HL-60/S4 treated with retinoic acid at 250 ng/mL for 4 days and 3 days (cell line): ENCODE measurements around the gene RHEX.

Experiments
- in situ Hi-C: fragments of 300-500 bp; cut with MboI; formaldehyde crosslinking; loops from 2 replicates; pipeline ENCODE4 v1.7.0; 2022; ENCODE audit warnings: low sequenced_read_pairs

Gene RHEX

GRCh38 chr1:206144605-206145004, 91.6 kb downstream of the RHEX start:
- in situ Hi-C loops = no loop called here

DNA sequence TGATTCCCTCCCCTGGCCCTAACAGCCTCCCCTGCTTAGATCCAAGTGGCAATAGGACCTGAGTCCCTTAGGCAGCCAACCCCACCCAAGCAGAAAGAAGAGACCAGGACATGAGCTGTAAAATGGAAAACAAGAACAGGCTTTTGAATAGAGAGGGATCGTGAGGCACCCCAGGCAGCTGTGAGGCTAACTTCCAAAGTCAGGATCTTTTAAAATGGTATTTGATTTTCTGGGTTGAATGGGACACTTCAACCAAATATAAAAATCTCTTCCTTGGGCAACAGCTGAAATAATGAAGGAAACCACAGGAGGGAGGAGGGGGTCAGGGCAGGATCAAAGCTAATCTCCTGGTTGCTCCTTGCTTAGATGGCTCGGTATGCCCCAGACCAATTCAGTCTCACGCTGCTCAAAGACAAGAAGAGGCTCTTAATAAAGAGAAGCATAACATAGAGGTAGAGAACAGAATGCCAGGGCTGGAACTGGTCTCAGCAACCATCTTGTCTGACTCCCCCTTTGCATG, 92.9 kb downstream of the RHEX start:
- in situ Hi-C loops = no loop called here
